Lower leg skin (tissue), 4 donors: ENCODE measurements around the gene CDKAL1. TPM values are rescaled to one million over a fixed set of nuclear protein-coding genes. Genes with fewer than 3 reads are reported as not detected.

ENCODE experiments used
- DNase-seq, 2 donors: peaks; one replicate each; pipeline ENCODE4 v3.0.0-alpha.2; 2019; ENCODE audit warnings: low spot score in 2 of 2
- H3K4me3 ChIP-seq: fragments of 200-600 bp; sonication (generic); 2 replicates; pipeline ENCODE4 v1.5.1; 2017; ENCODE audit warnings: mild to moderate bottlenecking, low read depth; ENCODE audit not compliant: poor library complexity, severe bottlenecking
- POLR2A ChIP-seq, 2 donors: fragments of 450-650 bp; IDR thresholded peaks; one replicate each; pipeline ENCODE4 v1.6.1; 2016 to 2017; ENCODE audit warnings: antibody characterized with exemption in 2 of 2, mild to moderate bottlenecking in 1 of 2, moderate library complexity in 1 of 2
- WGBS, 2 donors: methylation state at CpG; one replicate each; pipeline ENCODE4 v1.1.5; 2018; 5-methylcytosine and 5-hydroxymethylcytosine counted together
- intact Hi-C: fragments of 100-400 bp; cut with DNase I; formaldehyde crosslinking; loops from one replicate; pipeline ENCODE4 v1.15.0; 2023; ENCODE audit warnings: low total_unique reads
- total RNA-seq, 4 donors: library from RNA; depleted of rRNA; stranded (reverse); fragments of >200 nt; gene quantifications; one replicate each; pipeline ENCODE4 v1.1.0, GENCODE V29; 2016
- TF ChIP-seq, protein P1 (sequence below), 3 donors: fragments of 450-650 bp; IDR thresholded peaks; one replicate each; pipeline ENCODE4 v1.5.1; 2016; ENCODE audit warnings: antibody characterized with exemption in 3 of 3, mild to moderate bottlenecking in 3 of 3, moderate library complexity in 2 of 3

Gene CDKAL1
- total RNA-seq, 4 donors from 2014 or later = 10.3 to 18.0 (median 11.6) TPM

DNA sequence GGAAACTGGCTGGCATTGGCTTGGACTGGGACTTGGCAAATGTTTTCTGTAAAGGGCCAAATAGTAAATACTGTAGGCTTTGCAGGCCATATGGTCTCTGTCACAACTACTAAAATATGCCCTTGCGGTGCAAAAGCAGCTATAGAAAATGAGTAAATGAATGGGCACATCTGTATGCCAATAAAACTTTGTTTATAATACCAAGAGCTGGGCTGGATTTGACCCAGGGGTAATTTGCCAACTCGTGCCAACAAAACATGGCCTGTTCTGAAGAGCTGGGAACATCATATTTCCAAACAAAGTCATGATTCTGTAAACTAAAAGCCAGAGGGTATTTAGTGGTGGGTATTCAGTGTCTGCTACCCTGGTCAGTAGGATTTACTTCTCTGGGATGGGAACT lies 739.2 kb downstream of the CDKAL1 start:
- WGBS, 2 donors = 86 to 88% methylated on average over 2 of the region's 2 CpGs
- TF ChIP-seq, protein P1, sequence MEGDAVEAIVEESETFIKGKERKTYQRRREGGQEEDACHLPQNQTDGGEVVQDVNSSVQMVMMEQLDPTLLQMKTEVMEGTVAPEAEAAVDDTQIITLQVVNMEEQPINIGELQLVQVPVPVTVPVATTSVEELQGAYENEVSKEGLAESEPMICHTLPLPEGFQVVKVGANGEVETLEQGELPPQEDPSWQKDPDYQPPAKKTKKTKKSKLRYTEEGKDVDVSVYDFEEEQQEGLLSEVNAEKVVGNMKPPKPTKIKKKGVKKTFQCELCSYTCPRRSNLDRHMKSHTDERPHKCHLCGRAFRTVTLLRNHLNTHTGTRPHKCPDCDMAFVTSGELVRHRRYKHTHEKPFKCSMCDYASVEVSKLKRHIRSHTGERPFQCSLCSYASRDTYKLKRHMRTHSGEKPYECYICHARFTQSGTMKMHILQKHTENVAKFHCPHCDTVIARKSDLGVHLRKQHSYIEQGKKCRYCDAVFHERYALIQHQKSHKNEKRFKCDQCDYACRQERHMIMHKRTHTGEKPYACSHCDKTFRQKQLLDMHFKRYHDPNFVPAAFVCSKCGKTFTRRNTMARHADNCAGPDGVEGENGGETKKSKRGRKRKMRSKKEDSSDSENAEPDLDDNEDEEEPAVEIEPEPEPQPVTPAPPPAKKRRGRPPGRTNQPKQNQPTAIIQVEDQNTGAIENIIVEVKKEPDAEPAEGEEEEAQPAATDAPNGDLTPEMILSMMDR (IDR thresholded peaks at IDR 0.05) = no peak
- no peak for TF ChIP-seq POLR2A (IDR thresholded peaks at IDR 0.05)
- DNase-seq = no peak
- H3K4me3 ChIP-seq = no peak overlapping the region
- intact Hi-C loops = no loop called here

DNA sequence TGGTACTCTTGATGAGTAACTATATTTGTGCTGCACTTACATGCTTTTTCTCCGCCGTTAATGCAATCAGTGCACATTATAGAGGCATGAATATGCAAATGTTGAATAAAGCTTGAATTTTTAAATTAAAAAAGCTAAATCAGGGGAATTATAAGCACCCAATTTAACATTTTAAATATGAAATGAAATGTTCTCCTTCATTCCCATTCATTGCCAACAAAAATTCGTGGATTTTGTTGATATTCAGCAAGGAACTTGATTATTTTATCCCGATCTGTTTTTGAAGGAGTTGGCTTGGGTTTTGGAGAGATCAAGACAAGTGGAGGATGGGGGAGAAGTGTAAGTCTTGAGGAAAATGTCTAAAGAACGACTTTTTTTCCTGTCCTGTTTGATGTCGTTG lies 740.6 kb downstream of the CDKAL1 start:
- DNase-seq = no peak
- H3K4me3 ChIP-seq = no peak overlapping the region
- 84 to 87% methylated on average over 6 of the region's 6 CpGs for WGBS, 2 donors
- intact Hi-C loops = no loop called here
- no peak for TF ChIP-seq POLR2A (IDR thresholded peaks at IDR 0.05)
- TF ChIP-seq, protein P1 (IDR thresholded peaks at IDR 0.05) = no peak

DNA sequence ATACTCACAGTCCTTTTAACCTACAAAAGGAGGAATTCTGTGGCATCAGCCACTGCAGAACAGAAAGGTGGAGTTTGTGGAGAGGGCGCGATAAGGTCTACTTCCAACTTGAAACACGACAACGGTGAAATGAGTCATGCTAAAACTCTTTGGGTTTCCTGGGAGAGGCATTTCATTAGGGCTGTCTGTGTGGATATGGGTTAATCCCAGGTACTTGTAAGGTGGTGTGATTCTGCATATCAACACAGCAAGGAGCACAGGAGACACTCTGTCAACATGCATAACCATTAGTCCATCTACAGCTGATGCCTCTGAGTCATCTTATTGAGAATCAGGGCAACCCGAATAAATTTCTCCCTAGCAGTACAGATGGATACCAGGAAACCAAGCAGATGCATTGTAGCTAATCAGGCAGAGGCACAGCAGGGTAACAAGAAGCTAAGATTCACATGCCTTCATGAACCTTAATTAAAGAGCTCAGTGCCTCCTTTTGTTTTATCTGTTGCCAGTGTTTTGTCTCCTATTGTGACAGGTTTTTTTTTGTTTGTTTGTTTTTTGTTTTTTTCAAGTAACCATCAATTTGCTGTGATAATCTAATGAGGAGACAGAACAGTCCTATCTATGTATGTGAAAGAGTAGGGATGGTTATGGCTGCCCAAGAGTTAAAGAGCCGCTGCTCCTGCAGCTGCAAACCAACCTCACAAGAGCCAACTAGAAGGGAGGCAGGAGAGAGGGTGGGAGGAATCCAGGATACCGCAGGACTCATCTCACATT lies 743.5 kb downstream of the CDKAL1 start:
- no peak overlapping the region for H3K4me3 ChIP-seq
- intact Hi-C loops = no loop called here
- WGBS, 2 donors = 61 to 63% methylated on average over 7 of the region's 7 CpGs
- no peak for TF ChIP-seq POLR2A (IDR thresholded peaks at IDR 0.05)
- TF ChIP-seq, protein P1 (IDR thresholded peaks at IDR 0.05) = no peak
- no peak for DNase-seq

DNA sequence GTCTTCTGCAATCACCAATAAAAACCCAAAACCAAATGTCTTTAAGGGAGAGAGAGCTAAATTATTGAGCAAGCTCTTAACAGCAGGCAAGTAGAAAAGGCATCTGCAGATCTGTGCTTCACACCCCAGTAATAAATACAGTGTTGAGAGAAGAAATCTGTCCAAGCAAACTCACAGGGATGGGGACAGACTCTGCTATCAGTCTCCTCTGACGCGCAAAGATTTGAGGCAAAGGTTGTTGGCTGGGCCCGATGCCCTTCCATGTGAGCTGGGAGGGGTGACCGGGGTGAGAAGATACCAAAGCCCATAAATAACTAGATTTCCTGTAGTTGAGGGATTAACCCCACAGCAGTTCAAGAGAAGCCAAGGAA lies 744.1 kb downstream of the CDKAL1 start:
- TF ChIP-seq POLR2A (IDR thresholded peaks at IDR 0.05) = no peak
- TF ChIP-seq, protein P1 (IDR thresholded peaks at IDR 0.05) = no peak
- DNase-seq = no peak
- no peak overlapping the region for H3K4me3 ChIP-seq
- 49 to 61% methylated on average over 4 of the region's 4 CpGs for WGBS, 2 donors
- intact Hi-C loops = no loop called here

DNA sequence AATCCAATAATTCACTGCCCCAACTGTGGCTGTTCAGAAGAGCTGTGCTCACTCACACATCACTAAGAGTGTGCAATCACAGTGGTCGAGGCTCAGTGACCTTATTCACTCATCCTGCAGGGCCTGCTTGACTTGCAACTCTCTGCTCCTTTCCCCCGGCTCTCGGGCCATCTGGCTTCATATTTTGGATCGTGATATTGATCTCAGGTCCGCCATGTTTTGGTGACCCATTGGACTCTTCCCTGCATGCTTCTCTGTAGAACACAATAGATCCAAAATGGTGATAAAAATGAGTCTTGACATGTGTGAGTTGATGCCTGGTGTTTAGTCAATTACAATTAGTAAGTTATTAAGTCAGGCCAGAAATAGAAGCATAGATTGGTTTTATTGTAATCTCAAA lies 745.4 kb downstream of the CDKAL1 start:
- intact Hi-C loops = no loop called here
- WGBS, 2 donors = 92 to 95% methylated on average over 5 of the region's 5 CpGs

More for the DNA sequence above, 745.4 kb downstream of the CDKAL1 start:
- no peak for DNase-seq
- TF ChIP-seq POLR2A (IDR thresholded peaks at IDR 0.05) = no peak
- TF ChIP-seq, protein P1 (IDR thresholded peaks at IDR 0.05) = no peak
- no peak overlapping the region for H3K4me3 ChIP-seq
